HUES6 (cell line): Measurements from ENCODE around the gene DAPK3.
"Not testable (repeated sequence)": the region's sequence is repeated elsewhere in the genome, so short reads cannot be mapped to it uniquely, and the experiment has no call there.

Experiments
- H3K27ac ChIP-seq: 2 replicates; pipeline ENCODE4 v1.7.0; 2013; ENCODE audit warnings: low read depth, mild to moderate bottlenecking, low read length, inconsistent platforms
- H3K27me3 ChIP-seq: 2 replicates; pipeline ENCODE4 v1.6.1; 2013; ENCODE audit warnings: low read length; ENCODE audit not compliant: control insufficient read depth, insufficient read depth
- H3K36me3 ChIP-seq: 2 replicates; pipeline ENCODE4 v1.6.1; 2013; ENCODE audit warnings: low read length; ENCODE audit not compliant: control insufficient read depth, insufficient read depth
- H3K4me1 ChIP-seq: 2 replicates; pipeline ENCODE4 v1.6.1; 2013; ENCODE audit warnings: low read length; ENCODE audit not compliant: control insufficient read depth, insufficient read depth
- H3K4me3 ChIP-seq: 2 replicates; pipeline ENCODE4 v1.5.1; 2013; ENCODE audit warnings: low read depth, low read length
- H3K9ac ChIP-seq: one replicate; pipeline ENCODE4 v1.6.1; 2013; ENCODE audit warnings: mild to moderate bottlenecking, low read length
- H3K9me3 ChIP-seq: 2 replicates; pipeline ENCODE4 v1.6.1; 2013; ENCODE audit warnings: low read depth, low read length; ENCODE audit not compliant: control insufficient read depth, insufficient read depth

The DAPK3 gene

DNA sequence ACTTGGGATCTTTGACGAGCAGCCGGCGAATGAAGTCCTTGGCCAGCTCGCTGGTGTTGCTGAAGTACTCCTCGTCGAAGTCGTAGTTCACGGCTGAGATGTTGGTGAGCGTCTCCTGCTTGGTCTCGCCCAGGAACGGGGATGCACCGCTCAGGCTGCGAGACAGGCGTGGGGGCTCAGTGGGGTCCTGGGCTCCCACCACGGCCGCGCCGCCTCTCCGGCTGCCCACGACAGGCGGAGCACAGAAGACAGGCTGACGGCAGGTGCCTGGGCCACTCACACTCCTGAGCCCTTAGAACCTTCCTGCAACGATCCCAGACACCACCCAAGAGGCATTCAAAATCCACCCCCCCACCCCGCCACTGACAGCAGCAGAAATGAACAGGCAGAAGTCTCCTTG is 9.9 kb downstream of the DAPK3 start:
- Histone ChIP-seq H3K36me3 (peaks cover 89% of the 10 kb centered on the region), H3K9ac (no peak overlapping the region), H3K4me1 (no peaks in the 10 kb centered on the region), H3K27ac (no peak overlapping the region), H3K4me3 (no peak overlapping the region), H3K9me3 (no peaks in the 10 kb centered on the region), H3K27me3 (no peaks in the 10 kb centered on the region)

DNA sequence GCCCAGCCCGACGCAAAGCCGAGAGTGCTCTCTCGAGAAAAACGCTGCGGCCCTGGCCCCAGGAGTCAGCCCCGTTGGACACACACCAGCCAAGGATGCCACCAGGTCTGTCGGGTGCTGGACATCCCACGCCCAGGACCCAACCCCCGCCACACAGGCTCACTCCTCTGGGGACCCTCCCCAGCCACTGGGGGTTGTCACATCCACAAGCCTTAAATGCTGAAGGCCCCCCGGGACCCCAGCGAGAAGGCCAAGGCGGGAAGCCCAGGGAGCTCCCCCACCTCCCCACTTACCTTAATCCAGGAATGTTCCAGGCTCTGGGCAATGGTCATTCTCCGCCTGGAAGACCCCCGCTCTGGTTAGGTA is 11.2 kb downstream of the DAPK3 start:
- Histone ChIP-seq H3K9me3 (no peaks in the 10 kb centered on the region), H3K27me3 (no peaks in the 10 kb centered on the region), H3K9ac (no peak overlapping the region), H3K36me3 (peaks cover 83% of the 10 kb centered on the region), H3K4me1 (no peaks in the 10 kb centered on the region), H3K27ac (no peak overlapping the region), H3K4me3 (no peak overlapping the region)

DNA sequence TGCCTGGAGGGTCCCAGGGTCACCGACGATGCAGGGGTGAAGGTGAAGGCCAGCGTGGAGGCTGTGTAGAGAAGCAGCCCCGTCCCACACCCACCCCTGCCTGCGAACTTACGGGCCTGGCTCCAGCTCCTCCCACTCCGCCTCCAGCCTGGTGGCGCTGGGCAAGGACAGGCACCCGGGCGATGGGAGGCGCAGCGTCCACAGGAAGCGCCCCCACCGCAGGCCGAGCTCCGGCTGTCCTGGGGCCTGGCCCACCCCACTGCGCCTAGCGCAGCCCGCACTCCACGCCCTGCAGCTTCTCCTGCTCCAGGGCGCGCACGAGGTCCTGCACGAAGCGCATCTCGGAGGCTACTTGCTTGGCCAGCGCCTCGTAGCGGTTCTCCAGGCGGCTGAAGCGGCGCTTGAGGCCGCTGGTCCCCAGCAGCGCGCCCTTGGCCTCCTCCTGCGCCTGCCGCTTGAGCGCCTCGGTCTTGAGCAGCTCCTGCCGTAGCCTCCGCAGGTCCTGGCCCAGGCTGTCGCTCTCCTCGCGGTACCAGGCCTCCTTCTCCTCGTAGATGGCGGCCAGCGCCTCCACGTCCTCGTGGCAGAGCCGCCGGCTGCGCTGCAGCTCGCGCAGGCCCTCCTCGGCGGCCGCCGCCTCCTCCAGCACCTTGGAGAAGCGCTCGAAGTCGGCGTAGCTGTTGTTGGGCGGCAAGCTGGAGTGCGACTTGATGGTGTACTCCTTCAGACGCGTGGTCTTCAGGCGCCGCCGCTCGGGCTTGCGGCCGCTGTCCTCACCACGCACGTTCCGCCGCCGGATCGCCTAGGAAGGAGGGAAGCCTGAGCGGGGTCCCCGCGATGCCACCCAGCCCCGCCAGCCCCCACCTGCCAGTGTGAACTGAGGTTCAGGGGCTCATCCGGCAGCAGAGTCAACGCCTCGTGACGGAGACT is 11.8 kb downstream of the DAPK3 start:
- Histone ChIP-seq H3K4me3 (no peak overlapping the region), H3K9ac (no peak overlapping the region), H3K36me3 (peaks cover 77% of the 10 kb centered on the region), H3K4me1 (no peaks in the 10 kb centered on the region), H3K27ac (no peak overlapping the region), H3K27me3 (no peaks in the 10 kb centered on the region), H3K9me3 (no peaks in the 10 kb centered on the region)

DNA sequence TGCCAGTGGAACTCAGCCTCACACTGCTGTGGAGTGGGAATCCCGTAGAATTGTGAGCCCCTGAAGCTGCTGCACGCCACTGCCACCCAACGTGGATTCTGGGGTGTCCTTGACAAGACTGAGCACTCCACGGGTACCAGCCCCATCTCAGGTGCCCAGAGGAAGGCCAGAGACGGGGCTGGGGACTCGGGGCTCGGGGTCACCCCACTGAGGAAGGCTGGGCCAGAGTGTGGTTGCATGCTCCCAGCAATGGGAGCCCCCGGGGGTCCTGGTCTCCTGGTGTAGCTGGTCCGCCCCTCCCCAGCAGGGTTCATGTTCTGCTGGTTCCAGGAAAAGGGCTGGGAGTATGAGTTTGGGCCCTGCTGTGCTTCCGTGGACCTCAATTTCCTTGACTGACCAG is 15.2 kb downstream of the DAPK3 start:
- peak overlapping the region; percentile 38; the same call in 1 of the 2 replicates for H3K27ac ChIP-seq
- H3K9me3 ChIP-seq = no peaks in the 10 kb centered on the region
- no peak overlapping the region for H3K9ac ChIP-seq
- H3K4me1 ChIP-seq = peaks cover 4% of the 10 kb centered on the region; the same call in 1 of the 2 replicates
- peaks cover 44% of the 10 kb centered on the region for H3K36me3 ChIP-seq
- no peaks in the 10 kb centered on the region for H3K27me3 ChIP-seq
- no peak overlapping the region for H3K4me3 ChIP-seq

DNA sequence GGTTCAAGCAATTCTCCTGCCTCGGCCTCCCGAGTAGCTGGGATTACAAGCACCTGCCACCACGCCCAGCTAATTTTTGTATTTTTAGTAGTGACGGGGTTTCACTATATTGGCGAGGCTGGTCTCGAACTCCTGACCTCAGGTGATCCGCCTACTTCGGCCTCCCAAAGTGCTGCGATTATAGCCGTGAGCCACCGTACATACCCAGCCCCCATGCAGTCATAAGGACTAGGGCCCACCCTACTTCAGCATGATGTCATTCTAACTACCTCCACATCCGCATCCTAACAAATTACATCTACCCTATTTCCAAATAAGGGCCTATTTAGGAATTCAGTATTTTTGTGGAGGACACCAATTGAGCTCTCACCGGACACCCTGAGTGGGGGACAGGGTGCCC is 15.6 kb downstream of the DAPK3 start:
- not testable (repeated sequence) for H3K9ac ChIP-seq, H3K27me3 ChIP-seq, H3K4me1 ChIP-seq, H3K4me3 ChIP-seq, H3K9me3 ChIP-seq
- Histone ChIP-seq H3K27ac (peak overlapping the region; percentile 38; the same call in 1 of the 2 replicates), H3K36me3 (peaks cover 40% of the 10 kb centered on the region)

DNA sequence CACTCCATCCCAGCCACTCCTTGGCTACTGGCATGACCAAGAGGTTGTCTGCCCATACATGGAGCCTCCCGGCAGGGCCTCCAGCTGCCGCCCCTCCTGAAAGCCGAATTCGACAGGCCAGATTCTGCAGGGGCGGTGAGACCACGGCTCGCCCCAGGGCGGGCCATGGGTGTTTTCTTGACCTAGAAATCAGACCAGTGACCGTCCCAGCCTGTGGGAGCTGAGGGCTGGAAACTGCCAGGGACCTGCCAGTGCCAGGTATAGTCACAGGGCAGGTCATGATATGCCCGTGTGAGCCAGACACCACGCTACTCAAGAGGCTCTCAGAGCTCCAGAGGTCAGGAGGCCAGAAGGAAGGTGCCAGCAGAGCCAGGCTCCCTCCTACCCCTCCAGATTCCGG is 16.8 kb downstream of the DAPK3 start:
- Histone ChIP-seq H3K27ac (no peak overlapping the region), H3K9ac (no peak overlapping the region), H3K9me3 (no peaks in the 10 kb centered on the region), H3K4me1 (peaks cover 4% of the 10 kb centered on the region; the same call in 1 of the 2 replicates), H3K36me3 (peaks cover 29% of the 10 kb centered on the region), H3K4me3 (no peak overlapping the region), H3K27me3 (no peaks in the 10 kb centered on the region)

DNA sequence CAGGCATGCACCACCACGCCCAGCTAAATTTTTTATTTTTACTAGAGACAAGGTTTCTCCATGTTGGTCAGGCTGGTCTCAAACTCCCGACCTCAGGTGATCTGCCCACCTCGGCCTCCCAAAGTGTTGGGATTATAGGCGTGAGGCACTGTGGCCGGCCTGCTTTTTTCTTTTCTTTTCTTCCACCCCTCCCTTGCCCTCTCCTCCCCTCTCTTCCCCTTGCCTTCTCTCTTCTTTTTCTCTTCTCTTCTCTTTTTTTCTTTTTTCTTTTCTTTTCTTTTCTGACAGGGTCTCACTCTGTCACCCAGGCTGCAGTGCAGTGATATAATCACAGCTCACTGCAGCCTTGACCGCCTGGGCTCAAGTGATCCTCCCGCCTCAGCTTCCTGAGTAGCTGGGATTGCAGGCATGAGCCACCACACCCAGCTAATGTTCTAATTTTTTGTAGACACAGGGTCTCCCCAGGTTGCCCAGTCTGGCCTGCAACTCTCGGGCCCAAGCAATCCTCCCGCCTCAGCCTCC is 18.1 kb downstream of the DAPK3 start:
- not testable (repeated sequence) for H3K4me1 ChIP-seq, H3K27ac ChIP-seq, H3K9ac ChIP-seq, H3K4me3 ChIP-seq, H3K27me3 ChIP-seq, H3K9me3 ChIP-seq
- H3K36me3 ChIP-seq = peaks cover 16% of the 10 kb centered on the region

DNA sequence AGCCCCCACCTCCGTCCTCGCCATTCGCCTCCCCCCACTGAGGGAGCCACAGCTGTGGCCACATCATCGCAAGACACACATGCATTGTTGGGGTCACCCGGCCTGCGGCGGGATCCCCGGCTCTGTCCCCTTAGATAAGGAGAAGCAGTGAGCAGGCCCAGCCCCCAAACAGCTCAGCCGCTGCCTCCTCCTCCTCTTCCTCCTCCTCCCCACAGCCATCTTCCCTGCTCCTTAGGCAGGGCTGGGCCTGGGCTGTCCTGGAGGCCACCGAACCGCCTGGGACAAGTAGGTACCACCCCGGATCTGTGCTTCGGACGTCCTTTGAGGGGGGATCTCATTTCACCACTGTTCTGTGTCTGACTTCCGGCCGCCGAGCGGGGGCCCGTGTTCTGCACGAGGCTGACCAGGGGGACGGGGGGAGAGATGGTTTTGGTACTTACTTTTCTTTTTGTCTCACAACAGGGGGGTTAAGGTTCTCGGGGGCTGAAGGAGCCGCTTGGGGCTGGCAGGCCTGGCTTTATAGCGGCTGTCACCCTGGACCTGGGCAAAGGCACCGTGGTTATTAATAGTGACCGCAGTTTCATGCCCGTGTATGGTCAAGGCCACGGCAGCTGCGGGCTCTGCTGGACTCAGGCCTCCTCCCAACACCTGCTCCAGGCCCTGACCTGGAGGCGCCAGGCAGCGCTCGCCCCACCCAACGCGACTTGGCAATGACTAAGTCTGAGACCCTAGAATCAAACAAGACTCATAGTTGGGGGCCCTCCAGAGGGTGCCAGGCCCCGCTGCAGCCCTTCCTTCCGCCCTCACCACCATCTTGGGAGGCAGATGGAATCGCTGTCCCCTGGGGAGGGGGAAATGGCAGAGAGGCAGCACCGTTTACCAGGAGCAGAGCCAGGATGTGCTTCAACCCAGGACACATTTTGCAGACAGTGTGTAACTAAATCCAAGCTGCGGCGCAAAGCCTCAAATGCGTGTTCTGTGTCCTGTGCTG is 19.7 kb downstream of the DAPK3 start:
- Histone ChIP-seq H3K9ac (no peak overlapping the region), H3K36me3 (peaks cover 10% of the 10 kb centered on the region; the same call in 1 of the 2 replicates), H3K4me3 (no peak overlapping the region), H3K9me3 (no peaks in the 10 kb centered on the region), H3K27ac (no peak overlapping the region), H3K27me3 (no peaks in the 10 kb centered on the region), H3K4me1 (peaks cover 4% of the 10 kb centered on the region; the same call in 1 of the 2 replicates)

DNA sequence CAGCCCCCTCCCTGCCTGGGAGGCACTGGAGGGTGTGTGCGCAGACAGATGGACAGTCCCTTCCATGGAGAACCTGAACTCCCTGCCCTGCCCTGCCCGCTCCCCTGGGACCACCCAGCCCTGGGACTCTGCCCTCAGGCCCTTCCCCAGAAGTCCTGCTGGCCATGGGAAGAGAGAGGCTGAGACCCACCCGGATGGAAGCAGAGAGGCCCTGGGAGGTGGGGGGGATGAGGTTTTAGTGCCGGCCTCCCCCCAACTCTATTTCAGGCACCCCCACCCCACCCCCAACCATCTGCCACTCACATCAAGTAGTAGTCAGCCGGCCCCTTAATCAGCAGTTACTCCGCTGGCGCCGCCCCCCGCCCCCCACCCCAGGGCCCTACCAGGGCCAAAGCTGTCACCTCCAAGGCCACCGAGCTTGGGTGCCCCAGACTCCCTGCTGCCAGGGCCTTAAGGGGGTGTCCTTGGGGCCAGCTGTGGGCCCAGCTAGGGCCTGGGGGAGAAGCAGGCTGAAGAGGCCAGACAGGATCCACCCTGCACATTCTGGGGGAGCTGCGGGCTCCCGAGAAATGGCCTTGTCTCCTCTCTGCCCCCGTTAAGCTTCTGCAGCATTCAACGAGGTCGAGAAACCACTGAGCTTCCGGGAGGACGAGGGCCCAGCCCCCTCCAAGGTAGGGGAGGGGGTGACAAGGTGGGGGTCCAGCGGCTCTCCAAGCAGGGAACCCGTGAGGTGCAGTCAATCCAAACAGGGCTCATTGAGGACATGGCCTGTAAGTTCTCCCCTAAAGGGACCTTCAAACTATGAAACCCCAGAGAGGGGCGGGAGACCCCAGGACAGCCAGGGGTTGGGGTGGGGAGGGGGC is 20.7 kb downstream of the DAPK3 start:
- Histone ChIP-seq H3K4me3 (no peak overlapping the region), H3K9ac (no peak overlapping the region), H3K4me1 (peaks cover 4% of the 10 kb centered on the region; the same call in 1 of the 2 replicates), H3K27ac (no peak overlapping the region), H3K27me3 (no peaks in the 10 kb centered on the region), H3K9me3 (no peaks in the 10 kb centered on the region), H3K36me3 (0 out of 2 replicates have a peak, but pooled peaks cover 8% of the 10 kb centered on the region)

DNA sequence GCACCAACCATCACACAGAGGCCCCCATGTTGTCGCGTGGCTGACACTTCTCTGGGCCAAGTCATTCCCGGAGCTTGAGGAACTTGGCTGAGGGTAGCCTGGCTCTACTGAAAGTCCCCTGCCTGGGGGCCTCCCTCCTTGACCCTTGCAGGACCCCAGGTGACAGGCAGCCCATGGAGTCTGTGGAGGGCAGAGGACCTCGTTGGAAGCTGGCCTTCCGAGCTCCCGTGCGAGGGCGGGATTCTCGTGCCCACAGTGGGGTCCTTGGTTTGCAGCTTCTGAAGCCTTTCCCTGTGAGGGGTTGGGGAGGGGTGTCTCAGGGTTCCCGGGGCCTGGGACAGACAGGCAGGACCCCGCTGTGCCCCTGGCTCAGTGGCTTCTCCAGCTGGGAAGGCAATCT is 21.6 kb downstream of the DAPK3 start:
- Histone ChIP-seq H3K4me3 (no peak overlapping the region), H3K27ac (no peak overlapping the region), H3K9me3 (no peaks in the 10 kb centered on the region), H3K9ac (no peak overlapping the region), H3K27me3 (no peaks in the 10 kb centered on the region), H3K4me1 (peaks cover 4% of the 10 kb centered on the region; the same call in 1 of the 2 replicates), H3K36me3 (peaks cover 10% of the 10 kb centered on the region)
